ENCODE results near the gene MAPT. TPM values are rescaled to one million over a fixed set of nuclear protein-coding genes. Genes with fewer than 3 reads are reported as not detected.

Gene MAPT
- total and polyA plus RNA-seq, 7 experiments from 2014 or later, result 0.12 to 1.3 (median 0.80) TPM

GRCh38 chr17:45983614-45984310, 89.4 kb downstream of the MAPT start:
- H3K4me3 Mint-ChIP-seq, result no peak overlapping the region
- no peak overlapping the region for H3K27ac Mint-ChIP-seq
- peaks cover 0 to 1% (median 0%) of the 10 kb centered on the region in 11 donors for H3K9me3 Mint-ChIP-seq
- Histone ChIP-seq H3K27me3 (ENCODE audit: control insufficient read depth in 2 of 2, insufficient read depth in 2 of 2, low read length in 2 of 2) (no peaks in the 10 kb centered on the region), H3K4me3 (ENCODE audit: low read length) (no peak overlapping the region), H3K36me3 (ENCODE audit: control insufficient read depth in 2 of 3, insufficient read depth in 3 of 3, low read length in 3 of 3) (no peaks in the 10 kb centered on the region), H3K9me3 (ENCODE audit: control insufficient read depth in 2 of 3, low read length in 3 of 3) (no peaks in the 10 kb centered on the region), H3K27ac (ENCODE audit: low read depth, low read length) (no peak overlapping the region), H3K4me1 (ENCODE audit: control insufficient read depth in 2 of 2, insufficient read depth in 2 of 2, low read length in 2 of 2) (no peaks in the 10 kb centered on the region)
- peaks cover 0 to 7% (median 0%) of the 10 kb centered on the region in 5 donors for H3K27me3 Mint-ChIP-seq
- no peaks in the 10 kb centered on the region for H3K4me1 Mint-ChIP-seq
- intact Hi-C loops (cut with micrococcal nuclease), result no loop called here
- no peaks in the 10 kb centered on the region for H3K36me3 Mint-ChIP-seq
- DNase-seq (no peak), ATAC-seq (no peak)
- ChIA-PET POLR2A (no interaction called here), CTCF (no interaction called here)

- CTCF ChIA-PET, result no interaction called here
- POLR2A ChIA-PET, result no interaction called here
- H3K36me3 ChIP-seq (ENCODE audit: control insufficient read depth in 2 of 3, insufficient read depth in 3 of 3, low read length in 3 of 3), result no peaks in the 10 kb centered on the region
Measured at GRCh38 chr17:45984368-45984767, 90.0 kb downstream of the MAPT start.

DNA sequence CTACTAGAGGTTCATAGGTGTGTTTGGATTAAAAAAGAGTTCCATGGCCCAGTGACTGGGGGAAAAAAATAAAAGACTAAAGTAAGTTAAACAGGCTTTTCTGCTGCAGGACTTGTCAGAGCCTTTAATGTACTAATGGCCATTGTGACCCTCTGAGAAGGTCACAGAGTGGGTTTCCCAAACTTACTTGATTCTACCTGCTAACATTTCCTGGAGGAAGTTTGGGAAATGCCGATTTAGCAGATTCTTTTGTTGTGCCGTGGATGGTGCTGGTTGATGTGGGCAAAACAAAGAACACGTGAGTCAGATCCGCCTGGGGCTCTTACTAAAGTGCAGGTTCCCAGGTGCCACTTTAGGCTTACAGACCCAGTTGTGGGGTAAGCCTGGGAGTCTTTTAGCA, 91.1 kb downstream of the MAPT start:
- POLR2A ChIA-PET, result no interaction called here
- Mint-ChIP-seq H3K4me3 (no peak overlapping the region), H3K27ac (no peak overlapping the region), H3K9me3 (peaks cover 0 to 1% (median 0%) of the 10 kb centered on the region in 11 donors), H3K36me3 (no peaks in the 10 kb centered on the region), H3K4me1 (no peaks in the 10 kb centered on the region), H3K27me3 (peaks cover 0 to 9% (median 0%) of the 10 kb centered on the region in 5 donors)
- Histone ChIP-seq H3K36me3 (ENCODE audit: control insufficient read depth in 2 of 3, insufficient read depth in 3 of 3, low read length in 3 of 3) (no peaks in the 10 kb centered on the region), H3K27me3 (ENCODE audit: control insufficient read depth in 2 of 2, insufficient read depth in 2 of 2, low read length in 2 of 2) (no peaks in the 10 kb centered on the region), H3K4me3 (ENCODE audit: low read length) (no peak overlapping the region), H3K4me1 (ENCODE audit: control insufficient read depth in 2 of 2, insufficient read depth in 2 of 2, low read length in 2 of 2) (no peaks in the 10 kb centered on the region), H3K9me3 (ENCODE audit: control insufficient read depth in 2 of 3, low read length in 3 of 3) (no peaks in the 10 kb centered on the region), H3K27ac (ENCODE audit: low read depth, low read length) (no peak overlapping the region)
- DNase-seq (no peak), ATAC-seq (no peak)
- intact Hi-C loops (cut with micrococcal nuclease), result no loop called here
- CTCF ChIA-PET, result no interaction called here

More at GRCh38 chr17:45984368-45984767, 90.0 kb downstream of the MAPT start:
- Mint-ChIP-seq H3K4me3 (no peak overlapping the region), H3K36me3 (no peaks in the 10 kb centered on the region), H3K9me3 (peaks cover 0 to 1% (median 0%) of the 10 kb centered on the region in 11 donors), H3K4me1 (no peaks in the 10 kb centered on the region), H3K27me3 (peaks cover 0 to 9% (median 0%) of the 10 kb centered on the region in 5 donors), H3K27ac (no peak overlapping the region)
- ATAC-seq (no peak), DNase-seq (no peak)
- no peaks in the 10 kb centered on the region for H3K4me1 ChIP-seq (ENCODE audit: control insufficient read depth in 2 of 2, insufficient read depth in 2 of 2, low read length in 2 of 2)
- H3K27me3 ChIP-seq (ENCODE audit: control insufficient read depth in 2 of 2, insufficient read depth in 2 of 2, low read length in 2 of 2), result no peaks in the 10 kb centered on the region
- H3K27ac ChIP-seq (ENCODE audit: low read depth, low read length), result no peak overlapping the region
- intact Hi-C loops (cut with micrococcal nuclease), result no loop called here
- no peaks in the 10 kb centered on the region for H3K9me3 ChIP-seq (ENCODE audit: control insufficient read depth in 2 of 3, low read length in 3 of 3)
- H3K4me3 ChIP-seq (ENCODE audit: low read length), result no peak overlapping the region

DNA sequence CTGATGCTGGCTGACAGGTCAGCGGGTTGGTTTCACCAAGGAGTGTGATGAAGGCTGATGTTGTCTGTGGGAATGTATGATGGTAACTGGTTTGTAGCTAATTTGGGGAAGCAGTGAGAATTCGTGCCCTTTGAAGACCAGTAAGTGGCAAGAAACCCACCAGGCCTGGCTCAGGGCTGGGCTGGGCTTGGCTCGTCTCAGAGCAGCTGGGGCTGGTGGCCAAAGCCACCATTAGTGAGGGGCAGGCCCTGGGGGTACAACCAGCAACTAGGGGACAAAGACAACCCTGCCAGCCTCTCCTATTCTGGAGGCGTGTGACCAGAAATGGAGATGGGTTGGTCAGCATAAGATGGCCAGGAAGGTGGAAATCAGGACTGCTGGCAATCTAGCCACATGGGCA, 91.7 kb downstream of the MAPT start:
- ATAC-seq (no peak), DNase-seq (no peak)
- H3K27me3 Mint-ChIP-seq, result peaks cover 0 to 9% (median 0%) of the 10 kb centered on the region in 5 donors
- H3K9me3 Mint-ChIP-seq, result peaks cover 0 to 1% (median 0%) of the 10 kb centered on the region in 11 donors
- H3K36me3 ChIP-seq (ENCODE audit: control insufficient read depth in 2 of 3, insufficient read depth in 3 of 3, low read length in 3 of 3), result no peaks in the 10 kb centered on the region
- H3K27ac Mint-ChIP-seq, result no peak overlapping the region
- H3K27ac ChIP-seq (ENCODE audit: low read depth, low read length), result no peak overlapping the region
- no peak overlapping the region for H3K4me3 Mint-ChIP-seq
- ChIA-PET POLR2A (no interaction called here), CTCF (no interaction called here)
- H3K4me3 ChIP-seq (ENCODE audit: low read length), result no peak overlapping the region
- no peaks in the 10 kb centered on the region for H3K4me1 ChIP-seq (ENCODE audit: control insufficient read depth in 2 of 2, insufficient read depth in 2 of 2, low read length in 2 of 2)
- no peaks in the 10 kb centered on the region for H3K4me1 Mint-ChIP-seq
- no peaks in the 10 kb centered on the region for H3K36me3 Mint-ChIP-seq
- H3K27me3 ChIP-seq (ENCODE audit: control insufficient read depth in 2 of 2, insufficient read depth in 2 of 2, low read length in 2 of 2), result no peaks in the 10 kb centered on the region
- intact Hi-C loops (cut with micrococcal nuclease), result no loop called here
- no peaks in the 10 kb centered on the region for H3K9me3 ChIP-seq (ENCODE audit: control insufficient read depth in 2 of 3, low read length in 3 of 3)

DNA sequence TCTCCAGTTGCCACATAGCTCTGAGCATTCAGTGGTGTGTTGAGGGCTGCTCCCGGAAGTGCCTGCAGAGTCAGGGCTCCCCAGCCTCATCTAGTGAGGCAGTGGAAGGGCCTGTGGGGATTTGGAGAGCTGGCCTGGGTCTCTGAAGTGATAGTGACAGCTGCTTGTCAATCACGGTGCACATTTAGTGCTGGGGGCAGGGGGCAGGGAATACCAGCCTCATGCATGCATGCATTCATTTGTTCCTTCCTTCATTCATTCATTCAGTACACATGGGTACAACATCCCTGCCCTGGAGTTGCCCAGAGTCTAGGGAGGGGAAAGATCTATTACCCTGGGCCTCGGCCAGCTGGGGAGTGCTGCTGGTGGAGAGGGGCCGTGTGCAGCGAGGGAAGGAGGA, 93.4 kb downstream of the MAPT start:
- no peak overlapping the region for H3K27ac ChIP-seq (ENCODE audit: low read depth, low read length)
- peaks cover 0 to 6% (median 0%) of the 10 kb centered on the region in 5 donors for H3K27me3 Mint-ChIP-seq
- no peaks in the 10 kb centered on the region for H3K36me3 ChIP-seq (ENCODE audit: control insufficient read depth in 2 of 3, insufficient read depth in 3 of 3, low read length in 3 of 3)
- H3K4me3 ChIP-seq (ENCODE audit: low read length), result no peak overlapping the region
- intact Hi-C loops (cut with micrococcal nuclease), result no loop called here
- no peaks in the 10 kb centered on the region for H3K9me3 ChIP-seq (ENCODE audit: control insufficient read depth in 2 of 3, low read length in 3 of 3)
- H3K27me3 ChIP-seq (ENCODE audit: control insufficient read depth in 2 of 2, insufficient read depth in 2 of 2, low read length in 2 of 2), result no peaks in the 10 kb centered on the region
- H3K4me3 Mint-ChIP-seq, result no peak overlapping the region
- H3K4me1 ChIP-seq (ENCODE audit: control insufficient read depth in 2 of 2, insufficient read depth in 2 of 2, low read length in 2 of 2), result no peaks in the 10 kb centered on the region
- CTCF ChIA-PET, result interaction anchor here (0.9 kb wide), 1 partner anchor 12 kb away, joined by 4 read pairs; the partner anchor contains the start of gene STH
- DNase-seq (no peak), ATAC-seq (no peak)
- H3K9me3 Mint-ChIP-seq, result peaks cover 0 to 1% (median 0%) of the 10 kb centered on the region in 11 donors
- no peak overlapping the region for H3K27ac Mint-ChIP-seq
- no peaks in the 10 kb centered on the region for H3K4me1 Mint-ChIP-seq
- H3K36me3 Mint-ChIP-seq, result no peaks in the 10 kb centered on the region
- POLR2A ChIA-PET, result no interaction called here

DNA sequence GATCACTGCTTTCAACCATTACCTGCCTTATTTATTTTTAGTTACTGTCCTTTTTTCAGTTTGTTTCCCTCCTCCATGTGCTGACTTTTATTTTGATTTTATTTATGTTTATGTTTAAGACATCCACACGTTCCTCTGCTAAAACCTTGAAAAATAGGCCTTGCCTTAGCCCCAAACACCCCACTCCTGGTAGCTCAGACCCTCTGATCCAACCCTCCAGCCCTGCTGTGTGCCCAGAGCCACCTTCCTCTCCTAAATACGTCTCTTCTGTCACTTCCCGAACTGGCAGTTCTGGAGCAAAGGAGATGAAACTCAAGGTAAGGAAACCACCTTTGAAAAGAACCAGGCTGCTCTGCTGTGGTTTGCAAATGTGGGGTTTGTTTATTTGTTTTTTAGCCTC, 95.4 kb downstream of the MAPT start:
- Histone ChIP-seq H3K27me3 (ENCODE audit: control insufficient read depth in 2 of 2, insufficient read depth in 2 of 2, low read length in 2 of 2) (no peaks in the 10 kb centered on the region), H3K27ac (ENCODE audit: low read depth, low read length) (no peak overlapping the region), H3K36me3 (ENCODE audit: control insufficient read depth in 2 of 3, insufficient read depth in 3 of 3, low read length in 3 of 3) (no peaks in the 10 kb centered on the region), H3K4me3 (ENCODE audit: low read length) (no peak overlapping the region), H3K9me3 (ENCODE audit: control insufficient read depth in 2 of 3, low read length in 3 of 3) (no peaks in the 10 kb centered on the region), H3K4me1 (ENCODE audit: control insufficient read depth in 2 of 2, insufficient read depth in 2 of 2, low read length in 2 of 2) (no peaks in the 10 kb centered on the region)
- POLR2A ChIA-PET, result no interaction called here
- Mint-ChIP-seq H3K4me3 (no peak overlapping the region), H3K4me1 (no peaks in the 10 kb centered on the region), H3K27ac (no peak overlapping the region), H3K27me3 (peaks cover 0 to 6% (median 0%) of the 10 kb centered on the region in 5 donors), H3K36me3 (no peaks in the 10 kb centered on the region), H3K9me3 (no peaks in the 10 kb centered on the region)
- no peak for ATAC-seq
- no peak for DNase-seq
- CTCF ChIA-PET, result interaction anchor here (1.0 kb wide), 1 partner anchor 297 kb away, joined by 3 read pairs; no protein-coding TSS in a partner anchor
- intact Hi-C loops (cut with micrococcal nuclease), result no loop called here

GRCh38 chr17:45990886-45991285, 96.5 kb downstream of the MAPT start:
- ATAC-seq (no peak), DNase-seq (no peak)
- no peaks in the 10 kb centered on the region for H3K4me1 ChIP-seq (ENCODE audit: control insufficient read depth in 2 of 2, insufficient read depth in 2 of 2, low read length in 2 of 2)
- no peaks in the 10 kb centered on the region for H3K27me3 ChIP-seq (ENCODE audit: control insufficient read depth in 2 of 2, insufficient read depth in 2 of 2, low read length in 2 of 2)
- POLR2A ChIA-PET, result interaction anchor here (0.7 kb wide), 1 partner anchor 225 kb away, joined by 3 read pairs; no protein-coding TSS in a partner anchor
- no peak overlapping the region for H3K4me3 ChIP-seq (ENCODE audit: low read length)
- Mint-ChIP-seq H3K9me3 (no peaks in the 10 kb centered on the region), H3K36me3 (no peaks in the 10 kb centered on the region), H3K27ac (no peak overlapping the region), H3K4me3 (no peak overlapping the region), H3K27me3 (peaks cover 0 to 4% (median 0%) of the 10 kb centered on the region in 5 donors), H3K4me1 (no peaks in the 10 kb centered on the region)
- CTCF ChIA-PET, result interaction anchor here (1.0 kb wide), 1 partner anchor 296 kb away, joined by 3 read pairs; no protein-coding TSS in a partner anchor
- H3K27ac ChIP-seq (ENCODE audit: low read depth, low read length), result no peak overlapping the region
- H3K36me3 ChIP-seq (ENCODE audit: control insufficient read depth in 2 of 3, insufficient read depth in 3 of 3, low read length in 3 of 3), result no peaks in the 10 kb centered on the region
- intact Hi-C loops (cut with micrococcal nuclease), result no loop called here
- H3K9me3 ChIP-seq (ENCODE audit: control insufficient read depth in 2 of 3, low read length in 3 of 3), result no peaks in the 10 kb centered on the region

Measured in naive thymus-derived CD4-positive, alpha-beta T cell (primary cell).